HUES64 (cell line): ENCODE results near the gene CFAP97D1. TPM values are rescaled to one million over a fixed set of nuclear protein-coding genes. Genes with fewer than 3 reads are reported as not detected.

Experiments
- H3K27ac ChIP-seq: 2 replicates; pipeline ENCODE4 v1.7.0; 2013; ENCODE audit warnings: low read depth, low read length, inconsistent platforms
- H3K27me3 ChIP-seq: 2 replicates; pipeline ENCODE4 v1.6.1; 2013; ENCODE audit warnings: mild to moderate bottlenecking, low read length; ENCODE audit not compliant: insufficient read depth
- H3K36me3 ChIP-seq: 2 replicates; pipeline ENCODE4 v1.6.1; 2013; ENCODE audit warnings: mild to moderate bottlenecking, low read length; ENCODE audit not compliant: insufficient read depth
- H3K4me1 ChIP-seq: 2 replicates; pipeline ENCODE4 v1.6.1; 2013; ENCODE audit warnings: mild to moderate bottlenecking, low read length, moderate library complexity; ENCODE audit not compliant: insufficient read depth
- H3K4me3 ChIP-seq: 2 replicates; pipeline ENCODE4 v1.5.1; 2013; ENCODE audit warnings: mild to moderate bottlenecking, low read length, moderate library complexity
- H3K9ac ChIP-seq: 2 replicates; pipeline ENCODE4 v1.6.1; 2013; ENCODE audit warnings: mild to moderate bottlenecking, low read depth, low read length
- H3K9me3 ChIP-seq: 2 replicates; pipeline ENCODE4 v1.6.1; 2013; ENCODE audit warnings: low read depth, low read length; ENCODE audit not compliant: insufficient read depth
- WGBS: fragments of 150-250, 120-280 bp; methylation state at CpG from one replicate; pipeline ENCODE4 v1.1.7; 2013; ENCODE audit warnings: missing lambda C conversion rate; 5-methylcytosine and 5-hydroxymethylcytosine counted together
- polyA plus RNA-seq, 2 experiments: library from polyadenylated mRNA; stranded (reverse); fragments of 50-300 nt; gene quantifications; one replicate each; pipeline ENCODE4 v1.2.3, GENCODE V29; 2013

CFAP97D1 gene
- polyA plus RNA-seq (2013, experiment 1 of 2), result not detected
- not detected for polyA plus RNA-seq (2013, experiment 2 of 2)

GRCh38 chr17:43780135-43780534, at the start of gene CFAP97D1:
CFAP97D1 (plus strand) TSS chr17:43780435; CDS start chr17:43780463, 28 bp downstream.
- H3K27ac ChIP-seq, result no peak within 1 kb of the TSS

DNA sequence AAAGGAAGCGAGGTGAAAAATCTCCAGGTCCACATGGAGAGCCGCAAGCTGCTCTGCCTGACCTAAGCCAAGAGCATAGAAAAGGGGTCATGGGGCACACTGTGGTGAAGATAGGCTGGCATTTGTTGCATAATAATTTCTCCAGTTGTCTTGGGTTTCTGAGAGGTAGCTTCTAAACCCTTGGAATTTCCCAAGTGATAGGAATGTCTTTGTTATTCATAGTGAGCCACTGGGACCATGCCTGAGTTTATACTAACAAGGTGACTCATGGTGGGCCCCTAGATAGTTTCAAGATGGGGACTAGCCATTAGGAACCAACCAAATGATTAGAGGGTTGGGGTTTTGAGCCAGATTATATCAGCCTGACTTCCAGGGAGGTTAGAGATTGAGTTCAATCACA, 47.3 kb upstream of the CFAP97D1 start:
- Histone ChIP-seq H3K4me3 (no peak overlapping the region), H3K9me3 (peaks cover 11% of the 10 kb centered on the region), H3K4me1 (peaks cover 17% of the 10 kb centered on the region), H3K9ac (no peak overlapping the region), H3K36me3 (no peaks in the 10 kb centered on the region), H3K27ac (peak overlapping the region; percentile 49; the same call in 1 of the 2 replicates), H3K27me3 (no peaks in the 10 kb centered on the region)
- 86% methylated on average over 2 of the region's 2 CpGs for WGBS

More at GRCh38 chr17:43780135-43780534, at the start of gene CFAP97D1:
- Histone ChIP-seq H3K9me3 (no peaks in the 10 kb centered on the region), H3K4me1 (peaks cover 5% of the 10 kb centered on the region; the same call in 1 of the 2 replicates), H3K36me3 (peaks cover 9% of the 10 kb centered on the region; the same call in 1 of the 2 replicates), H3K4me3 (peak within 1 kb of the TSS; percentile 95), H3K27me3 (peaks cover 25% of the 10 kb centered on the region), H3K9ac (peak within 1 kb of the TSS; percentile 93; the same call in 1 of the 2 replicates)
- WGBS, result 71% methylated on average over 7 of the region's 7 CpGs

GRCh38 chr17:43733956-43734355, 46.3 kb upstream of the CFAP97D1 start:
- WGBS, result 95% methylated on average over 1 of the region's 1 CpG
- Histone ChIP-seq H3K9me3 (peaks cover 11% of the 10 kb centered on the region), H3K36me3 (no peaks in the 10 kb centered on the region), H3K27ac (no peak overlapping the region), H3K4me3 (no peak overlapping the region), H3K4me1 (peaks cover 17% of the 10 kb centered on the region), H3K9ac (no peak overlapping the region), H3K27me3 (no peaks in the 10 kb centered on the region)

GRCh38 chr17:43734376-43734775, 45.9 kb upstream of the CFAP97D1 start:
- 93% methylated on average over 5 of the region's 5 CpGs for WGBS
- Histone ChIP-seq H3K4me3 (no peak overlapping the region), H3K36me3 (no peaks in the 10 kb centered on the region), H3K4me1 (peaks cover 17% of the 10 kb centered on the region), H3K9me3 (peaks cover 11% of the 10 kb centered on the region), H3K9ac (no peak overlapping the region), H3K27ac (no peak overlapping the region), H3K27me3 (no peaks in the 10 kb centered on the region)

DNA sequence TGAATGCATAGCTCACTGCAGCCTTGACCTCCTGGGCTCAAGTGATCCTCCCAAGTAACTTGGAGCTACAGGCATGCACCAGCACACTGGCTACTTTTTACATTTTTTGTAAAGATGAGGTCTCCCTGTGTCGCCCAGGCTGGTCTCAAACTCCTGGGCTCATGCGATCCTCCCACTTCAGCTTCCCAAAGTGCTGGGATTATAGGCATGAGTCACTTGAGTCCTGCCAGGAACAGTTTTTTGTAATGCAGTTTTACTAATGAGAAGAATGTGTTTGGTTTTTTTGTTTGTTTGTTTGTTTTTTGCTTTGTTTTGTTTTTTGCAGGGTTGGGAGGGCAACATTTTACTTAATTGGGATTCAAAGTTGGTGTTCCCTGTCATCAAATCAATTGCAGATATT, 43.8 kb upstream of the CFAP97D1 start:
- Histone ChIP-seq H3K4me3 (no peak overlapping the region), H3K27me3 (no peaks in the 10 kb centered on the region), H3K27ac (no peak overlapping the region), H3K4me1 (peaks cover 17% of the 10 kb centered on the region), H3K9ac (no peak overlapping the region), H3K9me3 (peaks cover 11% of the 10 kb centered on the region), H3K36me3 (no peaks in the 10 kb centered on the region)
- 49% methylated on average over 2 of the region's 2 CpGs for WGBS

- Histone ChIP-seq H3K27me3 (no peaks in the 10 kb centered on the region), H3K4me1 (peaks cover 17% of the 10 kb centered on the region)
- WGBS, result 93% methylated on average over 2 of the region's 2 CpGs
These were observed 42.5 kb upstream of the CFAP97D1 start for GRCh38 chr17:43737722-43738121.

DNA sequence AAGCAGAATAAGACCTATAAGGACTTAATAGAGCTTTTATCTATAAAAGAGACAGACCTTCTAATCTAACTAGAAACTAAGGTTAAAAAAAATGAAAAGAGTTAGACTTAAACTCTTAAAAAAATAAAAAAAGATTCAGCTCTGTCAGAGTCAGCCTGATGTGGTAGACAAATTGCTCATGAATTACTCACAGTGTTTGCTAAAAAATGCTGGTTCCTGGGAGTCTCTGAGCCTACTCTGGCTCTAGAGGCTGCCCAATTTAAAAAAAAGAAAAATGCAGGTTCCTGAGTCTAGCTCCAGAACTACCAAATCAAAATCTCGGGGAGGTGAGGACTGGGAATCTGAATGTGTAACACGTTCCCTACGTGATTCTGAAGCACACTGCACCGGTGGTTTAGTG, 39.7 kb upstream of the CFAP97D1 start:
- WGBS, result 94% methylated on average over 4 of the region's 4 CpGs
- no peaks in the 10 kb centered on the region for H3K27me3 ChIP-seq
- H3K4me1 ChIP-seq, result peaks cover 31% of the 10 kb centered on the region
- H3K4me3 ChIP-seq, result no peak overlapping the region
- no peaks in the 10 kb centered on the region for H3K9me3 ChIP-seq
- no peak overlapping the region for H3K9ac ChIP-seq
- H3K36me3 ChIP-seq, result no peaks in the 10 kb centered on the region
- no peak overlapping the region for H3K27ac ChIP-seq

More at GRCh38 chr17:43737722-43738121, 42.5 kb upstream of the CFAP97D1 start:
- peaks cover 9% of the 10 kb centered on the region for H3K9me3 ChIP-seq
- H3K9ac ChIP-seq, result no peak overlapping the region
- no peaks in the 10 kb centered on the region for H3K36me3 ChIP-seq
- no peak overlapping the region for H3K27ac ChIP-seq
- no peak overlapping the region for H3K4me3 ChIP-seq

- Histone ChIP-seq H3K36me3 (no peaks in the 10 kb centered on the region), H3K4me1 (peaks cover 29% of the 10 kb centered on the region), H3K27ac (no peak overlapping the region), H3K9ac (no peak overlapping the region), H3K27me3 (no peaks in the 10 kb centered on the region), H3K4me3 (no peak overlapping the region), H3K9me3 (no peaks in the 10 kb centered on the region)
- WGBS, result 96% methylated on average over 5 of the region's 5 CpGs
These were observed 38.6 kb upstream of the CFAP97D1 start for GRCh38 chr17:43741636-43742035.

DNA sequence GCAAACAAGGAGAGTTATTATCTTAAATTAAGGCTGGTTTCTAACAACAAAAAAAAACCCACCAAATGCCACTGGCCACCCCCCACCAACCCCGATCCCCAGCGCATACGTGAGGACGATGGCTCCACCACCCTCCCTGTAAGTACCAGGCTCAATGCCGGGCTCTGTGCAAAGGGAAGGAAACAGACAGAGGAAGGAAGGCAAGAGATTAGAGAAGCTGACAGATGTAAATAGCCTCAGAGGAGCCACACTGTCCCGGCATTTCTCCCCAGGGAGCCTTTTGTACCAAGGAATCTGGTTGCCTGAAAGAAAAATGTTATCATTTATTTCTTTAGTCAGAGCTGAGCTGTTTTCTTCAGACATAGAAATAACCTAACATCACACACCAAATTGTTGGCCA, 34.7 kb upstream of the CFAP97D1 start:
- H3K27ac ChIP-seq, result no peak overlapping the region
- peaks cover 25% of the 10 kb centered on the region for H3K4me1 ChIP-seq
- no peak overlapping the region for H3K9ac ChIP-seq
- no peaks in the 10 kb centered on the region for H3K9me3 ChIP-seq
- no peaks in the 10 kb centered on the region for H3K27me3 ChIP-seq
- H3K36me3 ChIP-seq, result no peaks in the 10 kb centered on the region
- H3K4me3 ChIP-seq, result no peak overlapping the region
- 6% methylated on average over 5 of the region's 6 CpGs for WGBS

DNA sequence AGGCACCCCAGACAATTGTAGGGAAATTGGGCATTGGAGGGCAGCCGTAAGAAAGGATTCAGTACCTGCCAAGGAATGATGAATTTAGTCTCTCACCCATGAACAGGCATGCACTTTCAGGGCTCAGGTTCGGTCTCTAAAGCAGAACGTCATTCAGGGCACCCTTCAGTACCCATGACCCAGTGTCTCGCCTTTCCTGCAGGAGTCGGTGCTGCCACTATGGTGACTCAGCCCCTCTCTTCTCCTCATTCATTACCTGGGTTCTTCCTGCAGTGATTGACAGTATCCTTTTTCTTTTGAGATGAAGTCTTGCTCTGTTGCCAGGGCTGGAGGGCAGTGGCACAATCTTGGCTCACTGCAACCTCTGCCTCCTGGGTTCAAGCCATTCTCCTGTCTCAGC, 30.1 kb upstream of the CFAP97D1 start:
- H3K4me1 ChIP-seq, result peaks cover 20% of the 10 kb centered on the region
- H3K4me3 ChIP-seq, result no peak overlapping the region
- no peak overlapping the region for H3K9ac ChIP-seq
- H3K9me3 ChIP-seq, result no peaks in the 10 kb centered on the region
- no peak overlapping the region for H3K27ac ChIP-seq
- no peaks in the 10 kb centered on the region for H3K36me3 ChIP-seq
- WGBS, result 85% methylated on average over 5 of the region's 5 CpGs
- peaks cover 19% of the 10 kb centered on the region for H3K27me3 ChIP-seq

GRCh38 chr17:43753493-43754129, 26.6 kb upstream of the CFAP97D1 start:
- Histone ChIP-seq H3K4me1 (peaks cover 9% of the 10 kb centered on the region), H3K9ac (no peak overlapping the region), H3K27ac (no peak overlapping the region), H3K4me3 (no peak overlapping the region), H3K27me3 (peaks cover 45% of the 10 kb centered on the region), H3K36me3 (no peaks in the 10 kb centered on the region), H3K9me3 (no peaks in the 10 kb centered on the region)
- WGBS, result 91% methylated on average over 5 of the region's 5 CpGs
